Omental fat pad (tissue), 4 donors: ENCODE measurements around the gene GLRX5. TPM values are rescaled to one million over a fixed set of nuclear protein-coding genes. Genes with fewer than 3 reads are reported as not detected.

Experiments used
- ATAC-seq: fragments of 150-250 bp; one replicate; pipeline ENCODE4 v1.9.1; 2016; ENCODE audit warnings: mild to moderate bottlenecking, moderate library complexity; ENCODE audit not compliant: low FRiP score
- DNase-seq: peaks from one replicate; pipeline ENCODE4 v3.0.0-alpha.2; 2019; ENCODE audit warnings: low spot score
- CTCF ChIP-seq, 3 donors: fragments of 450-650 bp; IDR thresholded peaks; one replicate each; pipeline ENCODE4 v1.5.1; 2016 to 2017; ENCODE audit warnings: antibody characterized with exemption in 3 of 3, mild to moderate bottlenecking in 3 of 3, moderate library complexity in 2 of 3
- total RNA-seq, 4 donors: library from RNA; depleted of rRNA; stranded (reverse); fragments of >200 nt; gene quantifications; one replicate each; pipeline ENCODE4 v1.1.0, GENCODE V29; 2016

GLRX5 gene
- total RNA-seq, 4 donors from 2014 or later: 25.5 to 36.8 (median 27.2) TPM

GRCh38 chr14:95523051-95523814 lies 11.6 kb upstream of the GLRX5 start:
- ATAC-seq (no peak), DNase-seq (no peak)
- no peak for TF ChIP-seq CTCF (IDR thresholded peaks at IDR 0.05)

DNA sequence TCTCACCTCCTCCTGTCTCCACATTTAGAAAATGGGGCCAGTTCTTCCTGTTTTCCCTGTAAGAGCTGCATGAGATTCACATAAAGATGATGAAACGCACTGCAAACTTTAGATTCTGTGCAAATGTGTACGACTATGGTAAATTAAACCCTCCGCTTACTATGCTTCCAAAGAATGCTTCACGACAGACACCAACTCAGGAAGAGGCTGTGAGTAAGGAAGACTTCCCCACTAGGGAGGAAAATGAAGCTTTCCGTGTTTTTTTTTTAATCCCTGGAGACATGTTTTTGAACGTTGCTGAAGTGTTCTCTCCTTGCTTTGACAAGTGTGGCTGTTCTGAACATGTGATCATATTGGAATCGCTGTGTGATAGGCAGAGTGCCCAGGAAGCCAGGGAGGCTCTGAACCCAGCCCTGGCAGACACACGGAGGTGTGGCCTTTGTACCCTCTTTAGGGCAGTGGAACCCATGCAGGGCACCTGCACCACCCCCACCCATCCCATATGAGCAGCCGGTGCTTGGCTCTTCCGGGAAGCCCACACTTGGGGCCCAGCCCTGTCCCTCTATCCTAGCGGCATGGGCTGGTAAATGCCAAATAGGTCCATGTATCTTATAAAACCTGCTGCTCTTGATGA lies 10.9 kb upstream of the GLRX5 start:
- no peak for TF ChIP-seq CTCF (IDR thresholded peaks at IDR 0.05)
- no peak for DNase-seq
- ATAC-seq: no peak

GRCh38 chr14:95524706-95525512 lies 9.9 kb upstream of the GLRX5 start:
- DNase-seq (no peak), ATAC-seq (no peak)
- no peak for TF ChIP-seq CTCF (IDR thresholded peaks at IDR 0.05)

DNA sequence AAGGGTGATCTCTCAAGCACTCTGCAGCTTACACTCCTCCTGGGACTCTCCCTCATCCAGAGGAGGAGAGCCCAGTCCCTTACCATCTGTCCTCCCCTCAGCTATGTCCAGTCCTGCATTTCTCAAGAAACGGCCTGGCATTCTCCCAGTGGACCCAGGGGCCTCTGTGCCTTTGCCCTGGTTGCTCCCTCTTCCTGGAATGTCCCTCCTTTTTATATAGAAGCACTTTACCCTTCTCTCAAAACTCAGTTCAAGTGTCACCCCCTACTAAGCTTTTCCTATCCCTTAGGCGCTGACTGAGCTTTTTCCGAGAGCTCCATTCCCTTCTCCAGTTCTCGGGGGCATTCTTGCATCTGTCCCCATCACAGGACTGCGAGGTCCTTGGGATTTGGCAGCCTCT lies 8.9 kb upstream of the GLRX5 start:
- TF ChIP-seq CTCF (IDR thresholded peaks at IDR 0.05): no peak
- ATAC-seq (no peak), DNase-seq (no peak)

- DNase-seq (no peak), ATAC-seq (peak; percentile 52)
- no peak for TF ChIP-seq CTCF (IDR thresholded peaks at IDR 0.05)
These were observed 8.1 kb upstream of the GLRX5 start for GRCh38 chr14:95526483-95527386.

DNA sequence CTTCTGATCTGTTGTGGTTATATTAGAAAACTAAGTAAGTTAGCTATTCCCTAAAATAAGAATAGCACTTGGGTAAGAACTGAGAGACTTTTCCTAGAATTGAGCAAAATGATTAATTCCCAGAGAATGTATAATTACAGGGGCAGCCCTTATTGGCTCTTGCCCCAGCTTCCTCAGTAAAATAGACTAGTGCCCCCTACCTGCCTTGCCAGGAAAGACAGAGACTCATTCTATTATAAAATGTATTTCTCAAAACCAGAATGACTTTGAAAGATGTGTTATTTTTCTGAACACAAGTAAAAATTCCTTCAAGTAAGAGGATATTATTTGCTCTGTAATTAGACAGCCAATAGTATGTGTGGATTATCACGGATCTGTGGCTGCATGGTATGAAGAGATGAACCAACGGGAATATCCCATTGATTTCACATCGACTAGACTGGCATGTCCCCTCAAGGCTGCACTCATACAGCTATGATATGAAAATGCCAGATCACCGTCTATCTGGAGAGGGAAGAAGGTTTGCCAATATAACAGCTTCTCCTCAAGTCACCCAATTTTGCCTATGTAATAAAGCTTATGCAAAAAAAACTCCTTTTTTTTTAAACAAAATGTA lies 7.4 kb upstream of the GLRX5 start:
- peak in 1 of 3 donors; percentile 73 for TF ChIP-seq CTCF (IDR thresholded peaks at IDR 0.05)
- ATAC-seq: peak; percentile 93
- DNase-seq: peak; percentile 71
